CD4-positive, alpha-beta T cell treated with Interleukin-17A for 1 hour (primary cell): Measurements from ENCODE around the gene FHL1.
"Not testable (repeated sequence)": the region's sequence is repeated elsewhere in the genome, so short reads cannot be mapped to it uniquely, and the experiment has no call there.

Source experiments
- DNase-seq: peaks from one replicate; pipeline ENCODE4 v3.0.0-alpha.2; 2020

FHL1 gene

DNA sequence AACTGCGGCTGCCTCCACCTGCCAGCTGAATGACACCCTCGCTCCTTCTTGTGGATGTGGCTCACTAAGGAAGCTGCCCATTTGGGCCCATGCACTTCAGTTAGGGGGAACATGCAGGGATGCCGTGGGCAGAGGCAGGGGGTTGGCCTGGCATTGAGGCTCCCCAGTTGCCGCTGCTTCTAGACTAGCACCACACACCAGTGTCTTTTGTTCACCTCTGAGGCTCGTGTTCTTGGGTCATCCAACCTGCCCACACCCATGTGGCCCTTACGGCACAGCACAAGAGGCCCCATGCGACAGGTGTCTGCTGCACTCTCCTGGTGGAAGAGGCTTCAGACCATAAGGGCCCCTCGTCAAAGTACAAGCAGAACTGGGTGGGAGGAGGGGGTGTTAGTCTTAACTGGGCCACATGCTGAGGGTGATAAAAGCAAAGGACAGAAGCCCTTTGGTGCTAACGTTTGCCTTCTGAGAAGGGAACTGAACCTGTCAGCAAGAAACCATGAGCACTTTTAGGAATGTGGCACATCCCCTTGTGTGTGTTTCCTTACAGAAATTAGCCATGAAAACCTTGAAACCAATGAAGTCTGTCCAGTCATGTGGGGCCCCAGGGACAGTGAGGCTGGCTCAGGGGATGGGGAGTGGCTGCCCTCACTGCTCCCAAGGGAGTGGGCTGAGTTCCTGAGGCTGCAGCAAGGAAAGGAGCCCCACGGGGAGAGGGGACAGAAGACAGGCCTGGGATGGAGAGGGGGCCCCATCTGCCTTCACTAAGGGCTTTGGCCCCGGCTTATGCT lies 64.6 kb downstream of the FHL1 start:
- DNase-seq = no peak

DNA sequence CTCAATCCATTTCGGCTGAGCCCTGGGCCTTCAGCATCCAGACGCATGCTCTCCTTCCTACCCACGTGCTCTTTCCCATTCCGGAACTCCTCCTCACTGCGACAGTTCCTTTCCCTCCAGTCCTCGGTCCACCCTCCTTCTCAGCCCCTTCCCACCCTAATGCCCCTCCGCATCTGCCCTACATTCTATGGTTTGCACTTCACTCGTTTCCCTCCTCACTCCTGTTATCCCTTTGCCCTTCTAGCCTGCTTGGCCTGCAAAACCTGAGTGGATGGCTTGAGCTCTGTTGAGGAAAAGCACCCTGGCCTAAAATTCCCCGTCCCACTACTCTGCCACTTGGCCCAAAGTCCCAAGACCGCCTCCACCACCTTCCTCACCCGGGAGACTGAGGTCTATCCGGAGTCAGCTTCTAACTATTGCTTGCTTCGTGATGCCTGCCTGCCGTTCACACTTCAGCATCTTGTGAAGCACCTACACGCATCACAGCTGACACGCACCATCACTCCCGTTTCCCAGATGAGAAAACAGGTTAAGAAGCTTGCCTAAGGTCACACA lies 65.3 kb downstream of the FHL1 start:
- no peak for DNase-seq

- DNase-seq = no peak
Measured at GRCh38 chrX:136214551-136214950, 67.2 kb downstream of the FHL1 start.

DNA sequence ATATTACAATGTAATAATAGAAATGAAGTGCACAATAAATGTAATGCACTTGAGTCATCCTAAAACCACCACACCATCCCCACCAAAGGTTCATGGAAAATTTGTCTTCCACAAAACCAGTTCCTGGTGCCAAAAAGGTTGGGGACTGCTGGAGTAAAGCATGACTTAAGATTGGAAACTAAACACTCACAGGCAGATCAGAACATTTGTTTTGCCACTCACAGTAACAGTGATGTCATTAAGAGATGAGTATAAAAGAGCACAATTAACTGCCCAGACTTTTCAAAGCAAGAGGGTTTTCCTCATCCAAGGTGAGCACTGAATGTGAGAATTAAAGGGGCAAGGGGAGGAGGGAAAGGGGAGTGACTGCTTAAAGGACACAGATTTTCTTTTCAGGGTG lies 68.2 kb downstream of the FHL1 start:
- DNase-seq = no peak

DNA sequence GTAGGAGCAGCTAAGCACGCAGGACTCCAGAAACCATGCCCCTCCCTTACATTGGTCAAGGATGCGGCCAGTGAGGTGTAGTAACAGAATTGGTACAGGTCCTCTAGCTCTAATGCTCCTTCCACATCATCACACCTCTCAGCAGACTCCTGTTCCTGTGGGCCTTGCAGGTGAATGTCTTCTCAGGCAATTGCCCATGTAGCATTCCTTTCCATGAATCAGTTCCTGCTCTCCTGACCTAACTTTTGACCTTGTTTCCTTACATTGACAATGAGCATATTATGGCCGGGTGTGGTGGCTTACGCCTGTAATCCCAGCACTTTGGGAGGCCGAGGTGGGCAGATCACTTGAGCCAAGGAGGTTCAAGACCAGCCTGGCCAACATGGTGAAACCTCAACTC lies 72.6 kb downstream of the FHL1 start:
- no peak for DNase-seq

DNA sequence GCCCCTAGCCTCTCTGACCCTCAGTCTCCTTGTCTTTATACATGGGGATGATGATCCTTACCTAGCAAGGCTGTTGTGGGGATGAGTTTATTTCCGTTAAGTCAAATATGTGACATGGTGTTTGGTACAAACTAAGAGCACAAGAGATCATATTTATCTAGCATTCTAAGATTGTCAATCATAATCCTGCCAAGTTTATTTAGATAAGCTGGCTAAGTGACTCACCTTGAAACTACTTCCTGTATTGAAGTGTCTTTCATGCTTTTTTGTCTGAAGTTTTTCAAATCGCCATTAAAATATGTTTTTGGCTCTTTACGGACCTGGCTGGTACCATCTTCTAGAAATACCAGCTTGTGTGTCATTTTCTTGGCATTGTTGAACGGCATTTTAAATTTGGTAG lies 73.2 kb downstream of the FHL1 start:
- DNase-seq = no peak

- no peak for DNase-seq
Measured at GRCh38 chrX:136220951-136221350, 73.6 kb downstream of the FHL1 start.

GRCh38 chrX:136221851-136222513 lies 74.6 kb downstream of the FHL1 start:
- DNase-seq = no peak

DNA sequence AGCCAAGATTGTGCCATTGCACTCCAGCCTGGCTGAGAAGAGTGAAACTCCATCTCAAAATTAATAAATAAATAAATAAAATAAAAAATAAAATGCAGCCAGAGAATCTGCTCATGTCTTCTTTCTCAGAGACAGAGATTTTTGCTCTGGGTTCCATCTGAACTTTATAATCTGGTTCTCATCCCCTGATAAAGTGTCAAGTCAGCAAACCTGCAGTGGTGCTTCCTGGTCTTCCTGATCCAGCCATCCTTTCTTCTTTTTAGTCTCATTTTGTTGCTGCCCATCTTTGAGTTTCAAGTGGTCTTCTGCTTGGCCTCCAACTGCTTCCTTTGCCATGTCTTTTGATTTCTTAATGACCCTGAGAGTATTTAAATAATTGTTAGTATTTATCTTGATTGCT lies 79.7 kb downstream of the FHL1 start:
- DNase-seq = no peak

- DNase-seq = peak; percentile 25
Measured at GRCh38 chrX:136227948-136228838, 80.9 kb downstream of the FHL1 start.

GRCh38 chrX:136228839-136229207 lies 81.5 kb downstream of the FHL1 start:
- no peak for DNase-seq

GRCh38 chrX:136237074-136237473 lies 89.7 kb downstream of the FHL1 start:
- no peak for DNase-seq

- DNase-seq = not testable (repeated sequence)
Measured at GRCh38 chrX:136237849-136238248, 90.5 kb downstream of the FHL1 start.

- no peak for DNase-seq
Measured at GRCh38 chrX:136246201-136246600, 98.9 kb downstream of the FHL1 start.

DNA sequence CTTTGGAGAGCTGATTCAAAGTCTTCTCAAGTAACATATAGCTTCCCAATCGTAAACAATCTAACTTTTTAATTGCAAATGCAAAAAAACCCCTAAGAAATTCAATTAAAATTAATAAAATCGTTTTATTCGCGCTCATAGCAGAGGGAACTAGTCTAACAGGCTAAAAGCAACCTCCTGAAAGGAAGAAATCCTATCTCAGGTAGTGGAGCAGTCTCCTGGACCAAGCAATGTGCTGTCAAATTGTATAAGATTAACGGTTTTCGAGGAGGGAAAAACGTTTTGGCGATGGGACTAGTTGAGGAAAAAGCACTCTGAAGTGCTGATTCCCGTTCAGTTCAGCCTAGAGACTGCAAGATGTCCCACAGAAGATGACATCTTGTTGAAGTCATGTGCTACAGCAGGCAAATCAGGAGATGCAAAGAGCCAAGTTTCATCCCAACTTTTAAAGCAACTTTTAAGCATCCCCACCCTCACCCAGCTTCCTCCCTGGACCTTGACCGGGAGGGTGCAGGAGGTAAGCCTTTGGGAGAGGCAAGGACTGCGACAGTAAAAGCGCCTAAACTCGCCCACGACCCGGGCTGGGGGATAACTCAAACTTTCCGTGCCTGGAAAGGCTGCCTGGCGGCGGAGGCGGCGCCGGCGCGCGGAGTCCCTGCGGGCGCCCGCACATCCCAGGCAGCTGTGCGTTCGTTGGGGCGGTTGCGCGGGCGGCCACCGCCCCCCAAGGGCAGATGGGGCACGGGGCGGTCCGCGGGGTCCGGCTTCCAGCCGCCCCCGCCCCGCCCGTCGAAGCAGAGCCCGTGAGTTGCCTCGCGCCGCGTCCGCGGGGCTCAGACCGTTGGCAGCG lies 103.1 kb downstream of the FHL1 start:
- DNase-seq = peak; percentile 14

- peak; percentile 72 for DNase-seq
Measured at GRCh38 chrX:136251041-136251991, 104.0 kb downstream of the FHL1 start, which contains the start of gene MAP7D3. Gene MAP7D3 (minus strand): TSS chrX:136251400. CDS start chrX:136251358, 42 bp downstream.

DNA sequence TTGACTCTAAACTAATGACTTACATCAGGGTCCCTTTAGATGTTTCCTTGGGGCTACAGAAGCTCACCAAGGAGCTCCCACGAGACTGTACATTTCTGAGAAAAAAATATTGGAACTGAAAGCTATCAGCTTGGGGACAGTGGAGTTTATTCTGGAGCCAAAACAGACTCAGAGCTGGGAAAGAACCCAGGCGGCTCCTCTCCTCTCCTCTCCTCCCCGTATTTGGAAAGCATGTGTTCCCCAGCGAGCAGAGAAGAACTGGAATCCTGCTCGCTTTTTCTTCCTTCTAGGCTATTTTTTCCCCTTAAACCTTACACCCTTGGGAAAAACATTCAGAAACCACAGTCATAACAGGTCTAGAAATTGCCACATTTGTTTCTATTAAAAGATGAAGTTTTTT lies 108.2 kb downstream of the FHL1 start:
- no peak for DNase-seq

- no peak for DNase-seq
Measured at GRCh38 chrX:136256026-136256425, 108.7 kb downstream of the FHL1 start.

DNA sequence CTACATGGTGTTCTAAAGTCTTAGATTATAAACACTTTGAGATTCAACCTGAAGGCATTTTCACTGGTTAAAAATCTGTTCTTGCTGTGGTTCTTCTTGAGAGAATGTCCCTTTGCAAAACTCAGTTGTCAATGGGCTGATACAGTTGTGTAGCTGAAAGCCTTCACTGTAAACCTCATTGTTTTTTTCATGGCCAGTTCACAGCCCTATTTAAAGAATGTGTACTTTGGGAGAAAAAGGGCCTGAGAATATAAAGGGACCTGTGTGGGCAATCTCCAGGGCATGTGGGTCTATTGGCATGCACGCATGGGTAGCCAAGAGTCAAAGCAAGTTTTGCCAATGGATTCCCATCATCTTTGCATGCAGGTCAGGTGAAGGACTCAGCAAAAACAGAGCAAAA lies 111.6 kb downstream of the FHL1 start:
- DNase-seq = no peak

DNA sequence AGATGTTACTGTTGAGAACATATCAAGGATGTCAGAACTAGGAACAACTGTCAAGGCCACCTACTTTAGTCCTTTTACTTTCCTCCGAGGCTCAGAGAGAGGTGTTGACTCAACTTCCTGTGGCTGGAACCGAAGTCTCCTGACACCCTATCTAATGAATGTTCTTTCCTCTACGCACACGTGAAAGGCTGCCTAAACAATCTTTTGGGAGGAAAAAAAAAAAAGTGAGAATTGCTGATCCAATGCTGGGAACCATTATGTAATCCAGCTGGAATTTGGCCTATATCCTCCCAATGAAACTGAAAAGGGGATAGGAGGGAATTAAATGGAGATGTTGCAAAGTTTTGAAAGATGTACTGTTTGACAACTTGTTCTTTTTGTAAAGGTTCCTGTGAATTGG lies 112.2 kb downstream of the FHL1 start:
- DNase-seq = peak; percentile 10

DNA sequence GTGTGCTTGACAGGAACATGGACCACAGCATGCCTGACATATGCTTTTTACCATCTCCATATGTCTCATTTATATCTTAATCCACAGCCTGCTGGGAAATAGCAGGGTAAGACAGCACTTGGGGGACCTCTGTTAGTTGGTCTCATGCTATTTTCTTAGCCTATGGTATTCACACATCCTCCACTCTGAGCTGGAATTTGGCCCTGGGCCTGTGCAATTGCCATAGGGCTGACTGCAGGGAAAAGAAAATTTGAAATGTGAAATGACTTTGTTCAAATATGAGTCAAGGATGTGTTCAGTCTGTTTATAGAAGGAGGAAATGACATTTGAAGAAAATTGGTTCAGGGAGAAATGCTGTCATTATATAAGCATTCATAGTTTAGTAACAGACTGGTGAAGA lies 113.4 kb downstream of the FHL1 start:
- no peak for DNase-seq
